Activated T-helper 9 cell treated with anti-CD3 and anti-CD28 coated beads, Interleukin-2, amount 50 U/mL, for 16 hours (primary cell): Measurements from ENCODE around the gene ETV4.

ENCODE experiments used
- DNase-seq: peaks from one replicate; pipeline ENCODE4 v3.0.0-alpha.2; 2020; ENCODE audit warnings: low read depth

Gene ETV4

DNA sequence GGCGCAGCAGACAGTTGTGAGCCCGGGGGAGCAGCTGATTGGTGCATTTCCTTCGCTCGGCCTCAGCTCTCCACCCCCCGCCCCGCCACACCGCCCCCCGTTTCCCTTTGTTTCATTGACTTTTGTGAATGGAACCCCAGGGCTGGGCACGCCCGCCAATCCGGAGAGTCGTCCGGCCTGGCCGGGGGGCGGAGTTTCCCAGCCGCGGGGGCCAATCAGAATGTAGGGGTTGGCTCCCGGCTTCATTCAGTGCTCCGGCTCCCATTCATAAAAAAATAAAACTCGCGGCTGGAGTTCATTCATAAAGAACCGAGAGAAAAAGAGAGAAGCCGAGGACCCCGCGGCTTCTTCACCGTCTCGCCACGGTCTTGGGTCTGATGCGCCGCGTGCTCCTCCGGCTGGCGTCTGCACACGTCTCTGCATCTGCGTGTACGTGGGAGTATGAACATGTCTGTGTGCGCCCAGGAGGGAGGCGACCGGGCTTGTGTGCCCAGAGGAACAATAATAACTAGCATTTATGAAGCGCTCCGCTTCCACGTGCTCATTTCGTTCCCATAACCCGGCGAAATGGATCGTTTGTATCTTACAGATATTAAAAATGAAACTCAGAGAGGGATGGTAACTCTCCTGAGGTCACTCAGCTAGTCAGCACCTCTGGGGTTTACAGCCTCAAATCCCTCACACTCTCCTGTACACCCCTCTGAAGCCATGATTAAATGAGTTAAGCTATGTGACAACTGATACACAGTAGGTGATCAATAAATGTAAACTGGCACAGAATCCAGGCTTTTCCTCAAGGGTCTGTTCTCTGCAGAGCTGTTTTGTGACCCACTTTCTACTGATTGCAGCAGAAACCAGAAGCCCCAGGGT lies at the start of gene ETV4:
TSS of gene ETV4 (minus strand) at position 22 of the 870 bp plus-strand sequence. CDS start 723 bp downstream, outside the sequence.
- DNase-seq = peak; percentile 80

DNA sequence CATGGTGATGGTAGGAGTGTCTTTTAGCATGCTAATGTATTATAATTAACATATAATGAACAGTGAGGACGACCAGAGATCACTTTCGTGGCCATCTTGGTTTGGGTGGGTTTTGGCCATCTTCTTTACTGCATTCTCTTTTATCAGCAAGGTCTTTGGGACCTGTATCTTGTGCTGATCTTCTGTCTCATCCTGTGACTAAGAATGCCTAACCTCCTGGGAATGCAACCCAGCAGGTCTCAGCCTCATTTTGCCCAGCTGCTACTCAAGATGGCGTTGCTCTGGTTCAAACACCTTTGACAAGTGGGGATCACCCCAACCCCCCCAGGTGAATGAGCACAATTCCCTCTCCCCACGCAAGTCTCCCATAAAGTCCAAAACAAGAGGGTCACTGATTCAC lies 49.3 kb upstream of the ETV4 start:
- DNase-seq = no peak

DNA sequence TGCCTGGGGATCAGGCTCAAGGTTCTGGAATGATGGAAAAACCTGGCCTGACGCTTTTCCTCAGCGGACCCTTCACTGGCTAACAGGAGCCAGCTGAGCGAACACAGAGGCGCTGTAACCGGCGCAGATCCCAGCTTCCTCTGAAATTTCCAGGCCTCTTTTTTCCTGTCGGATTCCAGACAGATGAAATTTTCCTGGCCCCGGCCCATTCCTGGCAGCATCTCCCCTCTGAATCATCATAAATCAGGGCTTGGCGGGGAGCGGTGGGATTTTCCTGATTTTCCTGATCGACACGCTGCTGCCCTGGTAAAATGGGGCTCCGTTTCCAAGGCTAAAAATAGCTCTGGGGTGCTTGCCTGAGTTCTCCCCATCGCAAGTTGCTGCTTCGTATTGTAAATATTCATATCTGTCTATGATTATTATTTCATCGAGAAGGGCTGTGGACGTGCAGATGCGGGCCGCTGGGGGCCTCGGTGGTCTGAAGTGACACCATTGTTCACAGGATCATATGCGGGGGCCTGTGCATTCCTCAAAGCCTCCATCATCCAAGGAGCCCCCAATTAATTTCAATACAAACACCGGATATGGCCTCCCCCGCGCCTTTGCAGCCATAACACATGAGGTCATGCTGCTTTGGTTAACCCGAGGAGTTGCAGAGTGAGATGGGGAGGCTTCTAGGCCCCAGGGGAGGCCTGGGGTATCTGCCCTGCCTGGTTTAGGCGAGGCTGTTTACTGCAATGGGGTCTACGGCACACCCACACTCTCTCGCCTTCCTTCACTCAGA lies 45.8 kb upstream of the ETV4 start:
- no peak for DNase-seq

DNA sequence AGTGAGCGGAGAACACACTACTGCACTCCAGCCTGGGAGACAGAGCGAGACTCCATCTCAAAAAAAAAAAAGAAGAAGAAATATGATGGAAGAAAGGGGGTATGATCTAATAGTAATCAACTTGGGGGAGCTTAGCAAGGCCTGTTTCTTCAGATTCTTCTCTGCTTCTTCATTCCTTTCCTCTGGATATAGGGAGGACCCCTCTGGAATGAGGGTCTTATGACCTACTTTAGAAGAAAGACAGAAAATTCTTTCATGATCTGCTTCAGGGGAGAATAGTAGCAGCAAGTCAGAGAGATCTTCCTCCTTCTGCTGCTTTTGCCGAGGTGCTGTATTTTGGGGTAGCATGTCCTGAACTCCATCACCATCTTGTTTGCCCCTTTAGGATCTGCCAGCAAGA lies 44.9 kb upstream of the ETV4 start:
- no peak for DNase-seq

DNA sequence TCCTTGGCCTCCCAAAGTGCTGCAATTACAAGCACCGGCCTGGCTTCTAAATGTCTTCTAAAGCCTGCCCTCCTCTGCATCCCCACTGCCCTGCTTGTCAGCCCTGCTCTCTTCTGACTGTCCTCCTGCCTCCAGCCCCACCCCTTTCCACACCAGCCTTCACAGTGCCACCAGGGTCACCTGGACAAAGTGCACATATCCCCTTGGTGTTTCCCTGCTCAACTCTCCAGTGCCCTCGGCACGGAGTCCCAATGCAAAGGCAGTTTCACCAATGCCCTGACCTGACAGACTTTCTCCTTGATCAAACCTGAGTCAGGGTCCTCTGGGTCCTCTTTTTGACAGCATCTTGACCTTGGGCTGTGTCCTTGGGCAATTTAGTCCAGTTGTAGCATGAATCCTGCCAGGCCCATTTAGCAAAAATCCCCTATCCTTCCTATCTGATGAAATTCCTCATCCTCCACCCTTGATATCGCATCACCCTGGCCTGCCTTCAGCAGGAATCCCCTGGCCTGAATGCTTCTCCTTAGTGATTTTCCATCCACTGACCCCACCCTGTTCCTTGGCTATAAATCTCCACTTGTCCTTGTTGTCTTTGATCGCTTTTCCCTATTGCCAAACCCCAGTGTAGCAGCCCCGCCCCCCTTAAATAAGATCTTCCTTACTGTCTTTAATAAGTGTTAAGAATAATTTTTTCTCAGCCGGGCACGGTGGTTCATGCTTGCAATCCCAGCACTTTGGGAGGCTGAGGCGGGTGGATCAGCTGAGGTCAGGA lies 42.7 kb upstream of the ETV4 start:
- no peak for DNase-seq

DNA sequence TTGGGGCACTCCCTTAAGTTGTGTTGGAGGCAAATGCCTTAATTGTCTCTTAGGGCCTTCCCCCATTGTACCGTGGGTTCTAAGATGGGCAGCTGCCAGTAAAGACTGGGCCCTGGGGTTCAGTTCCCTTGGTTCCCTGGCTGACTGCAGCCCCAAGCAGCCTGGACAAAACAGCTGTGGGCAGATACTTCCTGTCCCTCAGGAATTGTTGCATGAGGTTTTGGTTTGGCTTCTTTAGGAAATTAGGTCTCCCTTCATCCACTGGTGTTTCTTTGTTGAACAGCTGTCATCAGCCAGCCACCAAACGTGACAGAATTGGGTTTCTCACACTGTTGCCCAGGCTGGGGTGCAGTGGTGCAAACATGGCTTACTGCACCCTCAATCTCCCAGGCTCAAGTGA lies 42.0 kb upstream of the ETV4 start:
- DNase-seq = no peak

DNA sequence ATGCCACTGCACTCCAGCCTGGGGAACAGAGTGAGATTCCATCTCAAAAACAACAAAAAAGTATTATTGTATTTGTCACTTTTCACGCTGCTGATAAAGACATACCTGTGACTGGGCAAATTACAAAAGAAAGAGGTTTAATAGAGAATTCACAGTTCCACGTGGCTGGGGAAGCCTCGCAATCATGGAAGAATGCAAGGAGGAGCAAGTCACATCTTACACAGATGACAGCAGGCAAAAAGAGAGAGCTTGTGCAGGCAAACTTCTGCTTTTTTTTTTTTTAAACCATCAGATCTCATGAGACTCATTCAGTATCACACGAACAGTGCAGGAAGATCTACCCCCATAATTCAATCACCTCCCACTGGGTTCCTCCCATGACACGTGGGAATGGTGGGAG lies 41.5 kb upstream of the ETV4 start:
- DNase-seq = no peak

DNA sequence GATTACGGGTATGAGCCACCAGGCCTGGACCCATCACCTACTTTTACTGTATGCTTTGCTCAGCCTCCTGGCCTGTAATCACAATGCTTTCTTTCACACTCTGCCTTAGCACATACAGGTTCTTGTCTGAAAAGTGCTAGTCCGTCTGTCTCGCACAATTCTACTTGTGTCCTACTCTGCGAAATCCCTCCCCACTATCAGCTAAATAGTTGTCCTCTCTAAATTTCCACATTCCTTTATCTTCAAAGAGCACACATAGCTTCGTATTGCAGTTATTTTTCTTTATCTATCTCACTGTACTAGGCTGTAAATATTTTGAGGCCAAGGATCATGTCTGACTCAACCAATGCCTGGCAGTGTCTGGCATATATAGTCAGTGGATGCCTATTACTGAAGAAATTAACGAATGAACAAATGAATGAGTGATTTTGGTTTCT lies 38.5 kb upstream of the ETV4 start:
- DNase-seq = no peak

DNA sequence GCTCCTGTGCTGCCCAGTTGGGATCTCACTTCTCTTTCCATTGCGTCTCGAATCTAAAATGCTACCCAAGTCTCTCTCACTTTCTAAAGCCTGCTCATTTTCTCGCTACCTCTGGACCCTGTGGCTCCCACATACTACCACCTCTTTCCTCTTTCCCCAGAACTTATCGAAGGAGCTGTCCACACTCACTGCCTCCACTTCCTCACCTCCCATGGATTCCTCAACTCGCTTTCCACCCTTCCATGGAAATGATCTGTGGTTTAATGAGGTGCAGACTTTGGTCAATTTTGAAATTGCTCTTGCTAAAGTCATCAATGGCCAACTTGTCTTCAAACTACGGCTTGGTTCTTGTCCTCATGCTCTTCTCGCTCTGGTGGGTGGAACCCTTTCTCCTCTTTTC lies 37.2 kb upstream of the ETV4 start:
- DNase-seq = no peak

DNA sequence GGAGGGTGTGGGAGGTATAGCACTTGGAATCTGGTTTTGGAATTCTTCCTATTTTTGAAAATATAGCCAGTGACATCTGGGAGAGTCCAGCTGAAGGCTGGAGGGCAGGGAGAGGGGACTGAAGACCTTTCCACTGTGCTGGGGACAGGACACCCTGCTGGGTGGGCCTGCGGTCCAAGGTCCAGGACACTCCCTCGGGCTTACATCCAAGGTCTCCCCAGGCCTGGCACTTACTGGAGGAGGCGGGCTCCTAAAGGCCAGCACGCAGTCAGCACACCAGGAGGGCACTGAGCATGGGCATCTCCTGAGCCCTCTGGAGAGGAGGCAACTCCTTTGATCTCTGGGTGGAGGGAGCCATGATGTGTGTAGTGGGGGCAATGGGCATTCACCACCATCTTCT lies 35.5 kb upstream of the ETV4 start:
- DNase-seq = no peak

DNA sequence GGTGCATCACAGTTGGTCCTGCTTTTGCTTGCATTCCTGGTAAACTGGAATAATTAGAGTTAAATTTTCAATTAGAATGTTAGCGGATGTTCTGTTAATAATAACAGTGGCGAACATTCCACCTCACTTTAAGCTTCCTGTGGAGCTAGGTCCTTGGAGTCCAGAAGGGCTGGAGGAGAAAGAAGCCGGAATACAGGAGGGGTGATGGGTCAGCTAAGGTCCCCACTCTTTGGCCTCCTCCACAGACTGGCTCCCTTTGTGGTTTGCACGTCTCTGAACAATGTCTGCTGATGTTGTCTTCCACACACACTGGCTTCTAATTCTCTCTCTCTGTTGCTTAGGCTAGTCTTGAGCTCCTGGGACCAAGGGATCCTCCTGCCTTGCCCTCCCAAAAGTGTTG lies 35.0 kb upstream of the ETV4 start:
- no peak for DNase-seq

DNA sequence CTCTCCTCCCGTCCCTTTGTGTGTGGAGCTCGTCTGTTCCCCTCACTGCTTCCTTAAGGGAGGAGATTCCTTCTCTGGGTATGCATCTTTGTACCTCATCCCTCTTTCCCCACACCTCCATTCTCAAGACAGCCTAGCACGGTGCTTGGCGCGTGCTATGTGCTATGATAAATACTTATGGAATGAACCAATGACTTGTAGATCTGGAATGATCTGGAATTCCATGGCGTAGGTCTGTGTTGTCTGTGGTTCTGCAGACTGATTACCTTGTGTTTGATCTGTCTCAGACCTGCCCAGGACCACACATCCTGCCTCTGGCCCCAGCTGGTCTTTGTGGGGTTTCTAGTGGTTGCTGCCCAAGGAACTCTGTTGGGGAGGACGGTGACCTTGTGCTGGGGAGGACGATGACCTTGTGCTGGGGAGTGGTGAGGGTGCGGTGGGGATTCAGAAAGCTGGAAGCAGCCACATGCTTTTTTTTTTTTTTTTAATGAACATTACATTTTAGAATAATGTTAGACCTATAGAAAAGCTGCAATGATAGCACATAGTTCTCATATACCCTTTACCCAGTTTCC lies 33.5 kb upstream of the ETV4 start:
- DNase-seq = no peak

DNA sequence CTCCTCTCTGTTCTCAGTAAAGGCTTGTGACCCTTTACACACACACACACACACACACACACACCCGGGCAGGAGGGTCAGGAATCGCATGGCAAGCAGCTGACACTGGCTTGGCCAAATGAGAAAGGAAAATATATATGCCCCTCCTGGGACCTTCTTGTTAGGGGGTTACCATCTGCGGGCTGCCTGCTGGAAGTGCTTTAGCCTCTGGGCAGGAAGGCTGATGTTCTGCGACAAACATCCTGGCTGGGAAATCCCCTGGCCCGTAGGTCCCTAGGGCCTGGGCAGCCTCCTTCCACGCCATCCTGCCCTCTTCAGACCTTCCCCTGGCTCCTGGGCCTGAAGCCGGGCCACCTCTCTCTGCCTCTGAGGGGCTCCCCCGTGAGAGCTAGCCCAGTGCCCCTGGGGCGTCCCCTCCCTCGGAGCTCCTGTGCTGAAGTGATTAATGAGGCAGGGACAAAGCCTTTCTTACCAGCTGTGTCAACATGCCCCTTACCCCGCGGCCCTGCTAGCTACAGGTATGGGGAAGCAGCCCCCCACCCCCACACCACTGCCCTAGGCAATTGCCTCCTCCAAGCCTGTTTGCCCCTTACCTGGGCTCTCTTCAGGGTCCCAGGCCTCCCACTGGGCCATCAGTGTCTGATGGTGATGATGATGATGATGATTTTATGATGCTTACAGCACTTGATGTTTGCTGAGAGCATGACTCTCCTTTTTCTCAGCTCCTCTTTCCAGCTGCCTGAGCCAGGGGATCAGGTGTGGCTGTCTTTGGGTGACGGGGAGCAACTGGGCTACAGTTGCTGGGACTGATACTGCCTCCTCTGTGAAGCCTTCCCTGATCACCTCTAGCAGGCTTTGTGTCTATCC lies 32.8 kb upstream of the ETV4 start:
- peak; percentile 1 for DNase-seq

DNA sequence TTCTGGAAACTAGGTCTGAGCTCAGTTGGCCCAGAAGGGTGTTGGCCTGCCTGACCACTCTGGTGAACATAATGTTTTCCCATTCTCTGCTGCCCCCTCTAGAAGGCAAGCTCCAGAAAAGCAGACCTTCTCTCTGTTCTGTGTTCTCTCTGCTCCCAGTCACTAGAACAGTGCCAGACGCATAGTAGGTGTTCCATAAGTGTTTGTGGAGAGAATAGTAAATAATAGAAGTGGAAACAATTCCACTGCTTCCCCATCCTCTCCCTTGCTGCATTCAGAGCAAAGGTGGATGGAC lies 32.2 kb upstream of the ETV4 start:
- DNase-seq = no peak

DNA sequence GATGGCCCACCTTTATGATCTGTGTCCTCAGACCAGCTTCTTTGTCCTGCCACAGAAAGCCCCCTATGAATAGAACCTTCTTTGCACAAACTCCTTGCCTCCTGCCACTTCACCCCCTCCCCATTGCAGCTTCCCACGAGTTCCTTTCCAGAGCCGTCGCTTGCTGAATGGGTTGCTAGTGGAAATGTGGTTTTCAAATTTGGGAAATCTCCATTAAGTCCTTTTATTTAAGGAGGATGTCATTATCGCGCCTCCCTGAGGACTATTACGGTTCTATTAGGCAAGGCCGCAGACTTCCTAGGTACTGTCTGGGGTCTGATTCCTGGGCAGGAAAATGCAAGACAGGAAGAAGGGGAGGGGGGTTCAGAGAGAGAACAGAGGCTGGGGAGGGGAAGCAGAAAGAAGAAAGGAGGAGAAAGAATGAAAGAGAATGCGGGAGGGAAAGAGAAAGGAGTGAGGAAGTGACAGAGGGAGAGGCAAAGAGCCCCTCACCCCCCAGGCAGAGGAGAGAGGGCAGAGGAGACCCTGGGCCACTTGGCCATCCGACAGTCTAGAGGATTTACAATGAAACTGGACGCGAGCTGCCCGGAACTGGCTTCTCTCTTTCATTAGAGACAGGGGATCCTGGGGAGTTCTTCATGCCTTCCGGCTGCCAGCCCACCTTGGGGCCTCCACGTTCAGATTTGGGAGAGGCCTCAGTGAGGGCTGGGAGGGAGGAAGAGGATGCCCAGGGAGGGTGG lies 31.7 kb upstream of the ETV4 start:
- DNase-seq = no peak

DNA sequence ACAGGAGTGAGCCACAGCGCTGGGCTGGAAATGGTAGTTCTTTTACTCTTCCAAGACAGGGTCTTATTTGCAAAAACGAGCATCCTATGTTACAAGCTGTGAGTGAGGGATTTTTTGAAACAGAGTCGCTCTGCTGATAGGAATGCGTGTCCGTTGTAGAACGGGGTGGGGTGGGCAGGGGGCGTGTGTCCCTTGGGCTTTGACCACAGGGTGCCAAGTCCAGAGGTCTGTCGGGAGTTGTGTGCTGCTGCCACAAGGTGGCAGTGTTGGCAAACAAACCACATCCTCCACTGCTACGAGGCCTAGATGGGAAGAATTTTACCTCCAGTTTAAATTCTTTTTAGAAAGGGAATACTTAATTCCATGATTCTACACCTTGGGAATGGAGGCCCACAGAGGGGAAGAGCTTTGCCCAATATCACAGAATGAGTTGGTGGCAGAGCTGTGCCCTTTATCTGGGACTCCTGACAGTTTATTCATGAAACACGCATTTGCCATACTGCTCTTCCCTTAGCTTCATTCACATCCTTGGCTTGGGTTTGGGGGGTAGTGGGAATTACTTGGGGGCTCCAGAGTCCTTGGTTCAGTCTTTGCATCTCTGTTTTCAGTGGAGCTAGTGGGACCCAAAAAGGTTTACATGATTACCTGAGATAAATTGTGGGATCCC lies 30.6 kb upstream of the ETV4 start:
- DNase-seq = peak; percentile 47

DNA sequence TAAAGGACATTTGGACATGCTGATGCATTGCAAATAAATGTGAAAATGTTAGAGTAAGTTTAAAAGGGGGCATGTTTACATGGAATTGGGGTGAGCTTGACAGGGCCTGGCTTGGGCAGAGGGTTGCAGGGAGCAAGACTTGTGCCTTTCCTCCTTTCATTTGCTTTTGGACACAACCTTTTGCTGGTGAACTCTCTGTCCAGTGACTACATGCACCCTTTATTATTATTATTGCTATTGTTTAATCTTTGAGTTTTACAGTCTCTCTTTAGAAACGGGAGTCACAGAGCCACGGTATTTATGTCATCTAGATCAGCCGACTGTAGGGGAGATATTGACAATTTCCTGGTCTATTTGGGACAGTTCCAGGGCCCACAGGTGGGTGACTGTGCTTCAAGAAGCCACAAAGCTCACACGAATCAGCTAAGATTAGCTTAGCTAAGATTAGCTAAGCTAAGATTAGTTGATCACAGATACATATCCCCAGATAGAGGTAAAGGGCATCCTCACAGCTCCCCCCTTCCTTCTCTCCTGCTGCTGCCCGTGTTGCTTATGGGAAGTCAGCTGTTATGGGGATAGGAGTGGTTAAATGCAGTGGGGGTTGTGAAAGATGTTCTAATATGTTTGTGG lies 28.9 kb upstream of the ETV4 start:
- DNase-seq = no peak

DNA sequence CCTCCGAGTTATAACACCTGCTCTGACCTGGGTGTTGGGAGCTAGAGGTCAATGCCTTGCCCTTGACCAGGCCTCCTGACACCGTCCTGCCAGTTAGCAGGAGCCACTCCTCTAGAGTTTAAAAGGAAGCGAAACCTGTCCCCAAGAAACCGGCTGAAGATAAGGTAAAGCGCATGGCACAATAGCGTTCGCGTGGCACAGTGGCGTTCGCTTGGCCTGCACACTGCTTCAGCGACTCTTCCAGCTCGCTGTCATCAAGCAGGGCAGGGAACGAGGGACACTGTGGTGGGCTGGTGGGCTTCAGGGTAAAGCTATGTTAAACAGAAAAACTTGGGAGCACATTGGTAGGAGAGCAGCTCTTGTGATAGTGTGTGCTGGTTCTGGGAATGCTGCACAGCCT lies 28.2 kb upstream of the ETV4 start:
- no peak for DNase-seq

DNA sequence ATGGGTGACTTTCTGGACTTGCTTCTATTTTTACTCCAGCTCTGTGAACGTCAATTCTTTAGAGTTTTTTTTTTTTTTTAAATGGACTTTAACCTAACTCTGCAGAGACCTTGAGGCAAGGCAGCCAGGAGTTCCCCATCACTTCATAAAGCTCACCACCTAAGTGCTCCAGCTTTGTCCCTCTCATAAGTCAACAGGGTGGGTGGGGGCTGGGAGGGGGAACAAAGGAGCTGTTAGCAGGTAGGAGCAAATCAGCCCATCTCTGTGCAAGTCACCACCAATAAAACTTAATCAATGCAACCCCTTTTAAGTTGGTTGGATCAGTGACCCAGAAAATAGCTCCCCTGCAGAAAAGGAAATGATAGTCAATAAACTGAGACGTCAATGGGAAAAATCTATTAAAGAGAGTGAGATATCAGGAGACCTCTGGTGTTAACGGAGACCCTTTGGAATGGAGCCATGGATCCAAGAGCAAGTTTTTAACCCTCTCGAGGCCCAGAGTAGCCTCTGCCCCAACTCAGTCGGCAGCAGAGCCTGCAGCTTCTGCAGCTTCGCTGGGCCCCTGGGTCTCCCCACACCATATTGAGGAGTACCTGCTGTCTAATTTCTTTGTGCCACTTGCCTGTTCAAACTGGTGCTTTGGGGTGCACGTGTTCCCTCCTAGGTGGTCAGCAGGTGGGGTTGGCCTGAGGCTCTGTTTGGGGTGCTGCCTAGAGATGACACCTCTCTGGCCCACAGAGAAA lies 27.6 kb upstream of the ETV4 start:
- DNase-seq = no peak
